IMR-90 (cell line): ENCODE measurements around the gene GLG1. TPM values are rescaled to one million over a fixed set of nuclear protein-coding genes. Genes with fewer than 3 reads are reported as not detected.
"Not testable (repeated sequence)": the region's sequence is repeated elsewhere in the genome, so short reads cannot be mapped to it uniquely, and the experiment has no call there.

Source experiments
- ATAC-seq: fragments of 200-7000 bp; cut with Tn5 transposase; 2 replicates; pipeline ENCODE4 v1.9.1; 2020; ENCODE audit warnings: low read depth, mild to moderate bottlenecking, moderate library complexity
- BruUV-seq: library from RNA; stranded (reverse); fragments of 400-500 nt; replicated peaks from 2 replicates; lab custom pipeline; 2021; lab: Mats Ljungman, UMichigan
- CTCF ChIA-PET: fragments of 300-600 bp; formaldehyde crosslinking; extraction: SDS; loops from one replicate; lab custom pipeline; 2021; ENCODE audit warnings: antibody characterized with exemption; lab: Yijun Ruan, JAX
- POLR2A ChIA-PET: fragments of 300-600 bp; sonication (Branson Sonifier 250); formaldehyde crosslinking; loops from one replicate; lab custom pipeline; 2022; ENCODE audit warnings: antibody characterized with exemption; ENCODE audit not compliant: unreplicated experiment; lab: Charles Lee
- DNase-seq: peaks from one replicate; pipeline ENCODE4 v3.0.0; 2013
- H2AFZ ChIP-seq: replicated peaks from 2 replicates; pipeline ENCODE3; 2013; ENCODE audit warnings: low read length, mild to moderate bottlenecking; ENCODE audit not compliant: poor library complexity
- H2AK5ac ChIP-seq: 2 replicates; pipeline ENCODE4 v1.6.1; 2013; ENCODE audit warnings: low read depth, low read length, inconsistent platforms
- H2AK9ac ChIP-seq: replicated peaks from 2 replicates; pipeline ENCODE3; 2013; ENCODE audit warnings: mild to moderate bottlenecking, low read depth, low read length, moderate library complexity; ENCODE audit not compliant: poor library complexity
- H2BK120ac ChIP-seq: 2 replicates; pipeline ENCODE4 v1.6.1; 2013; ENCODE audit warnings: low read depth, low read length, inconsistent platforms
- H2BK15ac ChIP-seq: 3 replicates; pipeline ENCODE4 v1.6.1; 2013; ENCODE audit warnings: low read depth, low read length, inconsistent platforms
- H2BK20ac ChIP-seq: 2 replicates; pipeline ENCODE4 v1.6.1; 2013; ENCODE audit warnings: low read depth, mild to moderate bottlenecking, inconsistent platforms, low read length, moderate library complexity
- H2BK5ac ChIP-seq: 2 replicates; pipeline ENCODE4 v1.6.1; 2013; ENCODE audit warnings: mild to moderate bottlenecking, low read depth, low read length, inconsistent platforms; ENCODE audit not compliant: poor library complexity, severe bottlenecking
- H3K14ac ChIP-seq: replicated peaks from 2 replicates; pipeline ENCODE4 v1.6.1; 2013; ENCODE audit warnings: low read depth, low read length, inconsistent platforms
- H3K18ac ChIP-seq: 2 replicates; pipeline ENCODE4 v1.6.1; 2013; ENCODE audit warnings: low read depth, low read length, control low read depth
- H3K23ac ChIP-seq: 2 replicates; pipeline ENCODE4 v1.6.1; 2013; ENCODE audit warnings: low read depth, low read length, inconsistent platforms
- H3K27ac ChIP-seq: 2 replicates; pipeline ENCODE4 v1.5.1; 2013; ENCODE audit warnings: mild to moderate bottlenecking, control low read depth, low read length; ENCODE audit not compliant: insufficient read depth
- H3K27me3 ChIP-seq: 2 replicates; pipeline ENCODE4 v1.6.1; 2013; ENCODE audit warnings: low read length; ENCODE audit not compliant: control insufficient read depth, insufficient read depth
- H3K36me3 ChIP-seq: 2 replicates; pipeline ENCODE4 v1.6.1; 2013; ENCODE audit warnings: low read length, mixed read lengths; ENCODE audit not compliant: control insufficient read depth, insufficient read depth
- H3K4ac ChIP-seq: 2 replicates; pipeline ENCODE4 v1.6.1; 2013; ENCODE audit warnings: low read depth, low read length, inconsistent platforms
- H3K4me1 ChIP-seq: 2 replicates; pipeline ENCODE4 v1.6.1; 2013; ENCODE audit warnings: low read length, mixed read lengths; ENCODE audit not compliant: control insufficient read depth, insufficient read depth
- H3K4me2 ChIP-seq: 2 replicates; pipeline ENCODE4 v1.6.1; 2013; ENCODE audit warnings: low read depth, mild to moderate bottlenecking, control low read depth, low read length, moderate library complexity
- H3K4me3 ChIP-seq: 2 replicates; pipeline ENCODE4 v1.5.1; 2013; ENCODE audit warnings: low read depth, mild to moderate bottlenecking, control low read depth, low read length, moderate library complexity; ENCODE audit not compliant: insufficient read depth
- H3K56ac ChIP-seq: 2 replicates; pipeline ENCODE4 v1.6.1; 2013; ENCODE audit warnings: low read length, inconsistent platforms; ENCODE audit not compliant: insufficient read depth; ENCODE audit errors: extremely low read depth
- H3K79me1 ChIP-seq, 2 experiments: 2 replicates each; pipeline ENCODE4 v1.6.1; 2013; ENCODE audit warnings: low read length in 2 of 2, inconsistent platforms in 1 of 2, low read depth in 1 of 2
- H3K9ac ChIP-seq: 2 replicates; pipeline ENCODE4 v1.6.1; 2013; ENCODE audit warnings: low read depth, low read length, control low read depth
- H3K9me1 ChIP-seq: 2 replicates; pipeline ENCODE4 v1.6.1; 2013; ENCODE audit warnings: low read length, inconsistent platforms; ENCODE audit not compliant: insufficient read depth
- H3K9me3 ChIP-seq: 2 replicates; pipeline ENCODE4 v1.6.1; 2013; ENCODE audit warnings: low read length; ENCODE audit not compliant: control insufficient read depth, insufficient read depth
- H4K20me1 ChIP-seq: 2 replicates; pipeline ENCODE4 v1.6.1; 2013; ENCODE audit warnings: low read length, inconsistent platforms; ENCODE audit not compliant: insufficient read depth
- H4K5ac ChIP-seq: 2 replicates; pipeline ENCODE4 v1.6.1; 2013; ENCODE audit warnings: mild to moderate bottlenecking, low read depth, low read length, control low read depth
- H4K8ac ChIP-seq, 2 experiments: 2 replicates each; pipeline ENCODE4 v1.6.1; 2013; ENCODE audit warnings: low read depth in 2 of 2, low read length in 2 of 2, control low read depth in 1 of 2, inconsistent platforms in 1 of 2
- H4K91ac ChIP-seq: 2 replicates; pipeline ENCODE4 v1.6.1; 2013; ENCODE audit warnings: low read depth, low read length, inconsistent platforms; ENCODE audit not compliant: insufficient read depth
- WGBS, 2 experiments: methylation state at CpG; one replicate each; pipeline versions ENCODE4 v1.1.5 to v1.1.7; 2013; ENCODE audit warnings: missing lambda C conversion rate in 2 of 2; ENCODE audit not compliant: insufficient read length in 1 of 2; ENCODE audit errors: extremely low coverage in 2 of 2; 5-methylcytosine and 5-hydroxymethylcytosine counted together
- dilution Hi-C: fragments of 300-500 bp; cut with HindIII; formaldehyde crosslinking; loops from one replicate; pipeline ENCODE4 v1.14.3; 2018; ENCODE audit warnings: low sequenced_read_pairs; ENCODE audit not compliant: unreplicated experiment
- in situ Hi-C: fragments of 300-500 bp; cut with MboI; formaldehyde crosslinking; loops from 3 replicates; pipeline ENCODE4 v1.14.3; 2019; ENCODE audit warnings: low sequenced_read_pairs, inconsistent platforms, mixed read lengths
- intact Hi-C: fragments of 100-400 bp; cut with micrococcal nuclease; formaldehyde crosslinking; loops from 2 replicates; pipeline ENCODE4 v1.10.0; 2022
- polyA plus RNA-seq, 3 experiments: library from polyadenylated mRNA; depleted of rRNA; stranded (reverse); fragments of >200 nt; gene quantifications; 2 replicates each; pipeline ENCODE4 v1.2.3, GENCODE V29; 2012; ENCODE audit warnings: low replicate concordance in 1 of 3
- total RNA-seq: library from RNA; depleted of rRNA; stranded (reverse); fragments of >200 nt; gene quantifications from 2 replicates; pipeline ENCODE4 v1.2.3, GENCODE V29; 2012

The GLG1 gene
- total and polyA plus RNA-seq, 2 of the 4 experiments (the other 2 are of a cell fraction), result 91.0 to 107 TPM

GRCh38 chr16:74422086-74422485 is 184.8 kb downstream of the GLG1 start:
- BruUV-seq, H2BK15ac ChIP-seq, H3K4ac ChIP-seq, CTCF ChIA-PET, H3K4me1 ChIP-seq, H2BK5ac ChIP-seq, H3K9me3 ChIP-seq, H3K18ac ChIP-seq, H2AK5ac ChIP-seq, H3K27me3 ChIP-seq, H3K36me3 ChIP-seq, H3K4me3 ChIP-seq, H2AFZ ChIP-seq, H4K20me1 ChIP-seq, H3K79me1 ChIP-seq, H4K5ac ChIP-seq, H2BK120ac ChIP-seq, POLR2A ChIA-PET, H2AK9ac ChIP-seq, H3K27ac ChIP-seq, H3K9me1 ChIP-seq, dilution Hi-C loops, DNase-seq, H4K8ac ChIP-seq, H2BK20ac ChIP-seq, H3K23ac ChIP-seq, H3K4me2 ChIP-seq, H3K9ac ChIP-seq, intact Hi-C loops, H3K56ac ChIP-seq, H4K91ac ChIP-seq, H3K14ac ChIP-seq, ATAC-seq, in situ Hi-C loops: not testable (repeated sequence)
- no CpG with 5 or more reads among the region's 17 CpGs for WGBS, 2 experiments

GRCh38 chr16:74421482-74421785 is 185.5 kb downstream of the GLG1 start:
- H2AK9ac ChIP-seq, H3K4me3 ChIP-seq, CTCF ChIA-PET, H2AFZ ChIP-seq, H3K9ac ChIP-seq, H2AK5ac ChIP-seq, H3K27ac ChIP-seq, H2BK20ac ChIP-seq, H3K18ac ChIP-seq, H3K4ac ChIP-seq, H3K14ac ChIP-seq, BruUV-seq, DNase-seq, in situ Hi-C loops, H2BK5ac ChIP-seq, H3K9me3 ChIP-seq, H3K36me3 ChIP-seq, H3K27me3 ChIP-seq, POLR2A ChIA-PET, H3K4me2 ChIP-seq, H2BK15ac ChIP-seq, H3K79me1 ChIP-seq, H4K8ac ChIP-seq, H4K20me1 ChIP-seq, H3K9me1 ChIP-seq, H3K56ac ChIP-seq, H2BK120ac ChIP-seq, intact Hi-C loops, H4K91ac ChIP-seq, dilution Hi-C loops, H3K23ac ChIP-seq, H3K4me1 ChIP-seq, H4K5ac ChIP-seq, ATAC-seq: not testable (repeated sequence)
- WGBS, 2 experiments, result no CpG with 5 or more reads among the region's 16 CpGs
